ENCODE data around the gene ARMC12. TPM values are rescaled to one million over a fixed set of nuclear protein-coding genes. Genes with fewer than 3 reads are reported as not detected.

The ARMC12 gene
- total and polyA plus RNA-seq, 2 of the 13 experiments (the other 11 are each of a cell fraction or from before 2014, with no cell fraction given): 1.3 TPM; not detected in 1

DNA sequence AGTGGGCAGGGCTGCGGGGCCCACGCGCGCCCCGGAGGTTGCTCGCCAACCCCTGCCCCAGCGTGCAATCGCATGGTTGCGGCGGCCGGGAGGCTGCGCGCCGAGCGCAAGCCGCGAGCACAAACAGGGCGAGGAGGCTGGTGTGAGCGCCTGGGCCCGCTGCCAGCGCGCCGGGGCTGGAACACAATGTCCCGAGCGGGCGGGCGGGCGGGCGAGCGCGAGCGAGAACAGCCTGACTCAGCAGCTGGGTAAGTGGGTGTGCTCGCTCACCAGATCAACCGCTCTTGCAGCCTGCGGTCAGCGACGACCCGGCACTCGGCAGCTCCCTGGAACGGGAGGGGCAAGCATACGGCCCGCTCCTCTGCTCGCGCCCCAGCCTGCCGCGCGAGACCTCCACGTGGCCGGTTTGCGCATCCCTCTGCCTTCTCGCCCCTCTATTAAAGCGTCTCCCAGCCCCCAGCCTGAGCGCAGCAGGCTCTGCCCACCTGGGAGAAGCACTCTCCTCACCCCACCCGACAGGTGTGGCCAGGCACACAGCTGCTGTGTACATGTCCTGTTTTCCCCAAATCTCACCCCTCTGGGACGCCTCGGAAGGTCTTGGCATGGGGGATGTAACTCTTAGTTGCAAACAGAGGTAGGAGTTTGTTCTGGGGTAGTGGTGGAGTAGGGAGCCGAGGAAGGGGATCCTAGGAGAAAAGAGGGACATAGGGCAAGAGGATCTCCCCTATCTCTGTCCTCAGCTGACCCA lies 8.7 kb upstream of the ARMC12 start (continued):
- TF ChIP-seq, protein P1, sequence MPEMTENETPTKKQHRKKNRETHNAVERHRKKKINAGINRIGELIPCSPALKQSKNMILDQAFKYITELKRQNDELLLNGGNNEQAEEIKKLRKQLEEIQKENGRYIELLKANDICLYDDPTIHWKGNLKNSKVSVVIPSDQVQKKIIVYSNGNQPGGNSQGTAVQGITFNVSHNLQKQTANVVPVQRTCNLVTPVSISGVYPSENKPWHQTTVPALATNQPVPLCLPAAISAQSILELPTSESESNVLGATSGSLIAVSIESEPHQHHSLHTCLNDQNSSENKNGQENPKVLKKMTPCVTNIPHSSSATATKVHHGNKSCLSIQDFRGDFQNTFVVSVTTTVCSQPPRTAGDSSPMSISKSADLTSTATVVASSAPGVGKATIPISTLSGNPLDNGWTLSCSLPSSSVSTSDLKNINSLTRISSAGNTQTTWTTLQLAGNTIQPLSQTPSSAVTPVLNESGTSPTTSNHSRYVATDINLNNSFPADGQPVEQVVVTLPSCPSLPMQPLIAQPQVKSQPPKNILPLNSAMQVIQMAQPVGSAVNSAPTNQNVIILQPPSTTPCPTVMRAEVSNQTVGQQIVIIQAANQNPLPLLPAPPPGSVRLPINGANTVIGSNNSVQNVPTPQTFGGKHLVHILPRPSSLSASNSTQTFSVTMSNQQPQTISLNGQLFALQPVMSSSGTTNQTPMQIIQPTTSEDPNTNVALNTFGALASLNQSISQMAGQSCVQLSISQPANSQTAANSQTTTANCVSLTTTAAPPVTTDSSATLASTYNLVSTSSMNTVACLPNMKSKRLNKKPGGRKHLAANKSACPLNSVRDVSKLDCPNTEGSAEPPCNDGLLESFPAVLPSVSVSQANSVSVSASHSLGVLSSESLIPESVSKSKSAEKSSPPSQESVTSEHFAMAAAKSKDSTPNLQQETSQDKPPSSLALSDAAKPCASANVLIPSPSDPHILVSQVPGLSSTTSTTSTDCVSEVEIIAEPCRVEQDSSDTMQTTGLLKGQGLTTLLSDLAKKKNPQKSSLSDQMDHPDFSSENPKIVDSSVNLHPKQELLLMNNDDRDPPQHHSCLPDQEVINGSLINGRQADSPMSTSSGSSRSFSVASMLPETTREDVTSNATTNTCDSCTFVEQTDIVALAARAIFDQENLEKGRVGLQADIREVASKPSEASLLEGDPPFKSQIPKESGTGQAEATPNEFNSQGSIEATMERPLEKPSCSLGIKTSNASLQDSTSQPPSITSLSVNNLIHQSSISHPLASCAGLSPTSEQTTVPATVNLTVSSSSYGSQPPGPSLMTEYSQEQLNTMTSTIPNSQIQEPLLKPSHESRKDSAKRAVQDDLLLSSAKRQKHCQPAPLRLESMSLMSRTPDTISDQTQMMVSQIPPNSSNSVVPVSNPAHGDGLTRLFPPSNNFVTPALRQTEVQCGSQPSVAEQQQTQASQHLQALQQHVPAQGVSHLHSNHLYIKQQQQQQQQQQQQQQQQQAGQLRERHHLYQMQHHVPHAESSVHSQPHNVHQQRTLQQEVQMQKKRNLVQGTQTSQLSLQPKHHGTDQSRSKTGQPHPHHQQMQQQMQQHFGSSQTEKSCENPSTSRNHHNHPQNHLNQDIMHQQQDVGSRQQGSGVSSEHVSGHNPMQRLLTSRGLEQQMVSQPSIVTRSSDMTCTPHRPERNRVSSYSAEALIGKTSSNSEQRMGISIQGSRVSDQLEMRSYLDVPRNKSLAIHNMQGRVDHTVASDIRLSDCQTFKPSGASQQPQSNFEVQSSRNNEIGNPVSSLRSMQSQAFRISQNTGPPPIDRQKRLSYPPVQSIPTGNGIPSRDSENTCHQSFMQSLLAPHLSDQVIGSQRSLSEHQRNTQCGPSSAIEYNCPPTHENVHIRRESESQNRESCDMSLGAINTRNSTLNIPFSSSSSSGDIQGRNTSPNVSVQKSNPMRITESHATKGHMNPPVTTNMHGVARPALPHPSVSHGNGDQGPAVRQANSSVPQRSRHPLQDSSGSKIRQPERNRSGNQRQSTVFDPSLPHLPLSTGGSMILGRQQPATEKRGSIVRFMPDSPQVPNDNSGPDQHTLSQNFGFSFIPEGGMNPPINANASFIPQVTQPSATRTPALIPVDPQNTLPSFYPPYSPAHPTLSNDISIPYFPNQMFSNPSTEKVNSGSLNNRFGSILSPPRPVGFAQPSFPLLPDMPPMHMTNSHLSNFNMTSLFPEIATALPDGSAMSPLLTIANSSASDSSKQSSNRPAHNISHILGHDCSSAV (CRISPR knock-in tag; IDR thresholded peaks at IDR 0.05; ENCODE audit: borderline replicate concordance): no peak
- TF ChIP-seq HNRNPUL1 (IDR thresholded peaks at IDR 0.05; ENCODE audit: low read depth, low read length) (no peak), HINFP (CRISPR knock-in tag; IDR thresholded peaks at IDR 0.05; ENCODE audit: low read depth) (no peak; the same call in 1 of the 2 replicates), SCMH1 (CRISPR knock-in tag; IDR thresholded peaks at IDR 0.05; ENCODE audit: borderline replicate concordance) (no peak), ZEB1 (IDR thresholded peaks at IDR 0.05; ENCODE audit: insufficient replicate concordance, low read depth) (peak; percentile 48), ZNF567 (CRISPR knock-in tag; IDR thresholded peaks at IDR 0.05; ENCODE audit: borderline replicate concordance) (no peak), MXD4 (CRISPR knock-in tag; IDR thresholded peaks at IDR 0.05) (no peak; the same call in 1 of the 2 replicates), ELF1 (CRISPR knock-in tag; IDR thresholded peaks at IDR 0.05) (no peak), LCORL (IDR thresholded peaks at IDR 0.05) (no peak), LCORL (CRISPR knock-in tag; IDR thresholded peaks at IDR 0.05) (0 out of 2 replicates have a peak, but pooled peaks have one; percentile 5), FOXJ3 (CRISPR knock-in tag; IDR thresholded peaks at IDR 0.05; ENCODE audit: borderline replicate concordance) (no peak; the same call in 1 of the 2 replicates), ZNF670 (CRISPR knock-in tag; IDR thresholded peaks at IDR 0.05; ENCODE audit: borderline replicate concordance) (no peak), NR2F2 (IDR thresholded peaks at IDR 0.05; ENCODE audit: borderline replicate concordance, low read depth) (no peak), ZBTB8A (CRISPR knock-in tag; IDR thresholded peaks at IDR 0.05; ENCODE audit: borderline replicate concordance, low read depth) (no peak), ZNF776 (CRISPR knock-in tag; IDR thresholded peaks at IDR 0.05) (no peak), EHMT2 (IDR thresholded peaks at IDR 0.05; ENCODE audit: borderline replicate concordance, low read depth, low read length) (no peak), NFYB (CRISPR knock-in tag; IDR thresholded peaks at IDR 0.05) (no peak), ZNF337 (CRISPR knock-in tag; IDR thresholded peaks at IDR 0.05; ENCODE audit: borderline replicate concordance, low read depth) (no peak)
- TF ChIP-seq, protein P2, sequence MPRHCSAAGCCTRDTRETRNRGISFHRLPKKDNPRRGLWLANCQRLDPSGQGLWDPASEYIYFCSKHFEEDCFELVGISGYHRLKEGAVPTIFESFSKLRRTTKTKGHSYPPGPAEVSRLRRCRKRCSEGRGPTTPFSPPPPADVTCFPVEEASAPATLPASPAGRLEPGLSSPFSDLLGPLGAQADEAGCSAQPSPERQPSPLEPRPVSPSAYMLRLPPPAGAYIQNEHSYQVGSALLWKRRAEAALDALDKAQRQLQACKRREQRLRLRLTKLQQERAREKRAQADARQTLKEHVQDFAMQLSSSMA (CRISPR knock-in tag; IDR thresholded peaks at IDR 0.05): no peak; the same call in 1 of the 2 replicates

All from HepG2 (cell line).